ENCODE measurements around the gene KCNMA1. TPM values are rescaled to one million over a fixed set of nuclear protein-coding genes. Genes with fewer than 3 reads are reported as not detected.

Gene KCNMA1
- polyA plus RNA-seq, 1 experiment = 21.4 TPM

GRCh38 chr10:77613476-77614130 lies 24.0 kb downstream of the KCNMA1 start:
- Histone ChIP-seq H3K27me3 (ENCODE audit: control insufficient read depth, insufficient read depth, low read length) (no peaks in the 10 kb centered on the region), H3K4me3 (ENCODE audit: low read depth, low read length) (no peak overlapping the region), H3K36me3 (ENCODE audit: control insufficient read depth, insufficient read depth, low read length) (no peaks in the 10 kb centered on the region)
- no peak for TF ChIP-seq CTCF (IDR thresholded peaks at IDR 0.05; ENCODE audit: insufficient read depth, low read depth, low read length)
- ChIA-PET POLR2A (no interaction called here), CTCF (interaction anchor here (1.6 to 2.6 kb wide), 4 partner anchors 9 to 440 kb away, joined by 3 to 8 read pairs (median 5); no protein-coding TSS in a partner anchor)
- DNase-seq (ENCODE audit: low read depth) = no peak

GRCh38 chr10:77611670-77612069 lies 25.9 kb downstream of the KCNMA1 start:
- Histone ChIP-seq H3K36me3 (ENCODE audit: control insufficient read depth, insufficient read depth, low read length) (peaks cover 1% of the 10 kb centered on the region; the same call in 1 of the 2 replicates), H3K27me3 (ENCODE audit: control insufficient read depth, insufficient read depth, low read length) (no peaks in the 10 kb centered on the region), H3K4me3 (ENCODE audit: low read depth, low read length) (no peak overlapping the region)
- ChIA-PET CTCF (interaction anchor here (1.6 kb wide), 1 partner anchor 10 kb away, joined by 4 read pairs; no protein-coding TSS in a partner anchor), POLR2A (no interaction called here)
- no peak for DNase-seq (ENCODE audit: low read depth)
- no peak for TF ChIP-seq CTCF (IDR thresholded peaks at IDR 0.05; ENCODE audit: insufficient read depth, low read depth, low read length)

- TF ChIP-seq CTCF (IDR thresholded peaks at IDR 0.05; ENCODE audit: insufficient read depth, low read depth, low read length) = no peak
- Histone ChIP-seq H3K36me3 (ENCODE audit: control insufficient read depth, insufficient read depth, low read length) (peaks cover 1% of the 10 kb centered on the region; the same call in 1 of the 2 replicates), H3K27me3 (ENCODE audit: control insufficient read depth, insufficient read depth, low read length) (no peaks in the 10 kb centered on the region), H3K4me3 (ENCODE audit: low read depth, low read length) (no peak overlapping the region)
- CTCF ChIA-PET = interaction anchor here (1.3 to 1.6 kb wide), 3 partner anchors 10 to 117 kb away, joined by 3 to 4 read pairs (median 3); no protein-coding TSS in a partner anchor
- POLR2A ChIA-PET = no interaction called here
- no peak for DNase-seq (ENCODE audit: low read depth)
Observed at GRCh38 chr10:77611221-77611620, 26.4 kb downstream of the KCNMA1 start.

- DNase-seq (ENCODE audit: low read depth) = no peak
- Histone ChIP-seq H3K27me3 (ENCODE audit: control insufficient read depth, insufficient read depth, low read length) (no peaks in the 10 kb centered on the region), H3K36me3 (ENCODE audit: control insufficient read depth, insufficient read depth, low read length) (peaks cover 1% of the 10 kb centered on the region; the same call in 1 of the 2 replicates), H3K4me3 (ENCODE audit: low read depth, low read length) (no peak overlapping the region)
- no peak for TF ChIP-seq CTCF (IDR thresholded peaks at IDR 0.05; ENCODE audit: insufficient read depth, low read depth, low read length)
- POLR2A ChIA-PET = no interaction called here
- CTCF ChIA-PET = interaction anchor here (1.2 to 1.5 kb wide), 3 partner anchors 33 to 436 kb away, joined by 3 read pairs; no protein-coding TSS in a partner anchor
Observed at GRCh38 chr10:77609781-77610272, 27.8 kb downstream of the KCNMA1 start.

- ChIA-PET POLR2A (no interaction called here), CTCF (no interaction called here)
- TF ChIP-seq CTCF (IDR thresholded peaks at IDR 0.05; ENCODE audit: insufficient read depth, low read depth, low read length) = no peak
- peaks cover 1% of the 10 kb centered on the region; the same call in 1 of the 2 replicates for H3K36me3 ChIP-seq (ENCODE audit: control insufficient read depth, insufficient read depth, low read length)
- H3K27me3 ChIP-seq (ENCODE audit: control insufficient read depth, insufficient read depth, low read length) = no peaks in the 10 kb centered on the region
- no peak overlapping the region for H3K4me3 ChIP-seq (ENCODE audit: low read depth, low read length)
- DNase-seq (ENCODE audit: low read depth) = no peak
Observed at GRCh38 chr10:77608281-77608680, 29.3 kb downstream of the KCNMA1 start.
